ENCODE data around the gene ITGA1. TPM values are rescaled to one million over a fixed set of nuclear protein-coding genes. Genes with fewer than 3 reads are reported as not detected.

The ITGA1 gene
- total and polyA plus RNA-seq, 2 of the 8 experiments (the other 6 are each of a cell fraction or from before 2014, with no cell fraction given), result 2.3 to 9.0 TPM

DNA sequence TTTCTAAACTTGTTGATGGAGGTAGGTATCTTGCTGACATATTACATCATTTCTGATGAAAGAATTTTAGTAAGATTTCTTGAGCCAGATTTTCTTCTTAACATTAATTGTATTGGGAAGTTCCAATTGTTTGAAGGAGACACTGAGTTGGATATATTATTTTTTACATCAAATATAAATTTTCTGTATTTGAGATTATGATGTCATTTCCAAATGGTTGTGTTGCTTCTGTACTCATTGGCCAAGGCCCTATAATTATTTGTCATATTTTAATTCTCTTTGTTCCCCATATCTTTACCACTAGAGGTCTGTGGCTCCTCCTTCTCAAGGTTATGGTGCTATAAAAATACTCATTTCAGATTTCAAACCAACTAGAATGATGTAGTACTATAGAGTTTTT lies 53.4 kb downstream of the ITGA1 start:
- no peak for FAIRE-seq
- Histone ChIP-seq H2BK120ac (replicated peaks; ENCODE audit: low read depth, low read length) (no peak overlapping the region), H2BK12ac (ENCODE audit: low read depth, low read length) (no peak overlapping the region), H3K9ac (replicated peaks in 1 of 4; ENCODE audit: extremely low read depth in 1 of 4, low read depth in 3 of 4, low read length in 3 of 4) (no peak overlapping the region), H3K27me3 (replicated peaks in 1 of 4; ENCODE audit: control insufficient read depth in 3 of 4, extremely low read depth in 1 of 4, insufficient read depth in 3 of 4, low read length in 3 of 4) (no peaks in the 10 kb centered on the region), H4K5ac (ENCODE audit: insufficient read length, low read depth, low read length) (no peak overlapping the region), H4K8ac (ENCODE audit: extremely low read depth, insufficient read depth, low read length) (no peak overlapping the region), H3K27ac (ENCODE audit: low read depth, low read length) (no peak overlapping the region), H3K79me1 (ENCODE audit: low read depth, low read length) (no peaks in the 10 kb centered on the region), H2BK15ac (ENCODE audit: low read length) (no peak overlapping the region), H3K23ac (ENCODE audit: insufficient read length) (no peak overlapping the region), H3K9me3 (ENCODE audit: insufficient read depth in 2 of 2, low read depth in 1 of 2, low read length in 1 of 2) (no peaks in the 10 kb centered on the region), H2BK5ac (ENCODE audit: low read depth, low read length) (no peak overlapping the region), H3K4me2 (ENCODE audit: insufficient read depth in 1 of 2, low read depth in 2 of 2, low read length in 2 of 2) (no peak overlapping the region), H2BK20ac (ENCODE audit: low read length) (no peak overlapping the region), H3K4me1 (replicated peaks in 1 of 4; ENCODE audit: control insufficient read depth in 3 of 4, insufficient read depth in 4 of 4, low read length in 3 of 4) (no peaks in the 10 kb centered on the region), H3K4ac (replicated peaks; ENCODE audit: insufficient read length, low read depth, low read length) (no peak overlapping the region), H3K36me3 (ENCODE audit: control insufficient read depth in 2 of 4, insufficient read depth in 4 of 4, low read length in 3 of 4) (no peaks in the 10 kb centered on the region), H2AK5ac (ENCODE audit: low read depth, low read length) (no peak overlapping the region), H3K23me2 (ENCODE audit: low read depth, low read length) (no peaks in the 10 kb centered on the region), H3K79me2 (ENCODE audit: control insufficient read depth in 1 of 2, insufficient read depth in 2 of 2, low read length in 2 of 2) (no peaks in the 10 kb centered on the region), H3K56ac (replicated peaks; ENCODE audit: insufficient read length, low read depth, low read length) (no peak overlapping the region), H2AFZ (ENCODE audit: low read length) (no peak overlapping the region), H4K20me1 (replicated peaks in 1 of 2; ENCODE audit: control insufficient read depth in 1 of 2, insufficient read depth in 2 of 2, low read length in 2 of 2) (no peaks in the 10 kb centered on the region), H3K14ac (ENCODE audit: insufficient read length) (no peak overlapping the region), H3K4me3 (ENCODE audit: extremely low read depth in 1 of 4, insufficient read depth in 2 of 4, low read depth in 3 of 4, low read length in 4 of 4) (no peak overlapping the region), H4K91ac (replicated peaks; ENCODE audit: insufficient read length, low read length) (no peak overlapping the region), H3K18ac (ENCODE audit: extremely low read depth, low read length) (no peak overlapping the region)
- ChIA-PET POLR2A (ENCODE audit: partially characterized antibody) (no interaction called here), CTCF (ENCODE audit: partially characterized antibody) (interaction anchor here (1.2 kb wide), 1 partner anchor 11 kb away, joined by 3 read pairs; no protein-coding TSS in a partner anchor)
- DNase-seq (ENCODE audit: low read depth in 1 of 2, low spot score in 2 of 2), result no peak
- no peak for TF ChIP-seq EP300 (IDR thresholded peaks at IDR 0.05; ENCODE audit: borderline replicate concordance in 1 of 2, low read depth in 2 of 2, low read length in 2 of 2)
